ENCODE results near the gene LCORL. TPM values are rescaled to one million over a fixed set of nuclear protein-coding genes. Genes with fewer than 3 reads are reported as not detected.
"Not testable (repeated sequence)": the region's sequence is repeated elsewhere in the genome, so short reads cannot be mapped to it uniquely, and the experiment has no call there.

Gene LCORL
- total and polyA plus RNA-seq, 11 donors: 1.3 to 12.1 (median 5.8) TPM

DNA sequence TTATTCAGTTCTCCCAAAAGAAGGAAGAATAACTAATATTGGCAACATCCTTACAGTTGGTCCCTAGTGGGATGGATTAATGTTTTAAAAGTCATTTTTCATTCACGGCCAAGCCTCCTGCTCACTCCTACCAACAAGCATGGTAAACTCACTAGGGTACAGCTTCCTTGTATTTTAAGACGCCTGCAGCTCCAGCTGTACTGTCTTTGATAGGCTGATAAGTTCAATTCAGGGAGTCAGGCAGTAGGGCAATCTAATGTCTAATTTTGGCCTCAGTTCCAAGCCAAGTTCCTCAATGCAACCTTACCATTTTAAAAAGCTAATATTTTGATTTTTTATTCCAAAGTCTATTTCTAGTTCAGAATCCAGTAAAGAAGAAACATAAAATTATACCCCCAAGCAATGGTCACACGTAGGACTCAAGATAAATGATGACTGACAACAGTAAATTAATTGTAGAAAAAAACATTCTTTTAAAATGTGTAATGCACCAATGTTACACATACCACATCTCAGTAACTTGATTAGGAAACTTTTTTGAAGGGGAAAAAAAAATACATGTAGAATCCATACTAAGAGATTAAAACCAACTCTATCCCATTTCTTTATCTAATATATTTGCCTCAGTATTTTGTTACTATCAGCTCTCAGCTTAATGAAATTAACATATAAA lies 9.3 kb downstream of the LCORL start:
- no peak for TF ChIP-seq POLR2A (IDR thresholded peaks at IDR 0.05)
- TF ChIP-seq, protein P1, sequence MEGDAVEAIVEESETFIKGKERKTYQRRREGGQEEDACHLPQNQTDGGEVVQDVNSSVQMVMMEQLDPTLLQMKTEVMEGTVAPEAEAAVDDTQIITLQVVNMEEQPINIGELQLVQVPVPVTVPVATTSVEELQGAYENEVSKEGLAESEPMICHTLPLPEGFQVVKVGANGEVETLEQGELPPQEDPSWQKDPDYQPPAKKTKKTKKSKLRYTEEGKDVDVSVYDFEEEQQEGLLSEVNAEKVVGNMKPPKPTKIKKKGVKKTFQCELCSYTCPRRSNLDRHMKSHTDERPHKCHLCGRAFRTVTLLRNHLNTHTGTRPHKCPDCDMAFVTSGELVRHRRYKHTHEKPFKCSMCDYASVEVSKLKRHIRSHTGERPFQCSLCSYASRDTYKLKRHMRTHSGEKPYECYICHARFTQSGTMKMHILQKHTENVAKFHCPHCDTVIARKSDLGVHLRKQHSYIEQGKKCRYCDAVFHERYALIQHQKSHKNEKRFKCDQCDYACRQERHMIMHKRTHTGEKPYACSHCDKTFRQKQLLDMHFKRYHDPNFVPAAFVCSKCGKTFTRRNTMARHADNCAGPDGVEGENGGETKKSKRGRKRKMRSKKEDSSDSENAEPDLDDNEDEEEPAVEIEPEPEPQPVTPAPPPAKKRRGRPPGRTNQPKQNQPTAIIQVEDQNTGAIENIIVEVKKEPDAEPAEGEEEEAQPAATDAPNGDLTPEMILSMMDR (IDR thresholded peaks at IDR 0.05): no peak
- H3K27ac ChIP-seq: no peak overlapping the region
- H3K9me3 ChIP-seq: no peaks in the 10 kb centered on the region
- H3K4me1 ChIP-seq: peaks cover 0 to 27% (median 18%) of the 10 kb centered on the region in 12 donors
- H3K36me3 ChIP-seq: no peaks in the 10 kb centered on the region
- intact Hi-C loops (cut with DNase I): no loop called here
- no peak for DNase-seq
- no peak overlapping the region for H3K4me3 ChIP-seq
- no peak for ATAC-seq
- WGBS, 4 donors: 30 to 38% (median 37%) methylated on average over 3 of the region's 3 CpGs
- no peaks in the 10 kb centered on the region for H3K27me3 ChIP-seq

DNA sequence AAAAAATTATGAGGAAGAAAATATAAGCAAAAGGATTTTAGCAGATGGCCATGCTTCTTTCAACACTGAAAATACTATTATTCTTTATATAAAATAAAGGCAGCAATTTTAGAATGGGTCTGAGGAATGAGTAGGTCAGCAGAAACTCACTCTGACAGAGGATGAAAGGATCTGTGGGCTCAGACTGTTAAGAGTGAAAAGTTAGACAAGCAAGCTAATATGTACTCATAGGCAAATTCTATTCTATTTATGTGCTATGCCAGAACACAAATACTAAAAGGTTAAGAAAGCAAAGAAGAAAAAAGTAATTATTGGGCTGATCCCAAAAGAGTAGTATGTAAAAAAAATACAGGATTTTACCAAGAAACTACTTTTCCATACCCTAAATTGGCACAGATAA lies 13.9 kb downstream of the LCORL start:
- Histone ChIP-seq H3K27ac (no peak overlapping the region), H3K4me3 (no peak overlapping the region), H3K27me3 (no peaks in the 10 kb centered on the region), H3K36me3 (no peaks in the 10 kb centered on the region), H3K9me3 (no peaks in the 10 kb centered on the region), H3K4me1 (peaks cover 0 to 24% (median 12%) of the 10 kb centered on the region in 12 donors)
- intact Hi-C loops (cut with DNase I): no loop called here
- ATAC-seq (no peak), DNase-seq (no peak)
- TF ChIP-seq POLR2A (IDR thresholded peaks at IDR 0.05): no peak
- TF ChIP-seq, protein P1 (IDR thresholded peaks at IDR 0.05): no peak

DNA sequence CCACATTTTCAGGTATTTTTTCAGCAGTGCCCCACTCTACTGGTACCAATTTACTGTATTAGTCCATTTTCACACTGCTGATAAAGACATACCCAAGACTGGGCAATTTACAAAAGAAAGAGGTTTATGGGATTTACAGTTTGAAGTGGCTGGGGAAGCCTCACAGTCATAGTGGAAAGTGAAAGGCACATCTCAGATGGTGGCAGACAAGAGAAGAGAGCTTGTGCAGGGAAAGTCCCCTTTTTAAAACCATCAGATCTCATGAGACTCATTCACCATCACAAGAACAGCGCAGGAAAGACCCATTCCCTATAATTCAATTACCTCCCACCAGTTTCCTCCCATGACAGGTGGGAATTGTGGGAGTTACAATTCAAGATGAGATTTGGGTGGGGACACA lies 15.1 kb downstream of the LCORL start:
- peaks cover 0 to 13% (median under 1%) of the 10 kb centered on the region in 12 donors for H3K4me1 ChIP-seq
- H3K27ac ChIP-seq; DNase-seq; intact Hi-C loops (cut with DNase I); H3K36me3 ChIP-seq; H3K27me3 ChIP-seq; ATAC-seq; H3K9me3 ChIP-seq; H3K4me3 ChIP-seq: not testable (repeated sequence)
- 88 to 100% (median 92%) methylated on average over 1 of the region's 1 CpG for WGBS, 4 donors

- 88 to 93% (median 91%) methylated on average over 5 of the region's 5 CpGs for WGBS, 4 donors
- ATAC-seq (no peak), DNase-seq (no peak)
- H3K27ac ChIP-seq: no peak overlapping the region
- no peaks in the 10 kb centered on the region for H3K27me3 ChIP-seq
- H3K36me3 ChIP-seq: no peaks in the 10 kb centered on the region
- no peaks in the 10 kb centered on the region for H3K4me1 ChIP-seq
- intact Hi-C loops (cut with DNase I): no loop called here
- no peaks in the 10 kb centered on the region for H3K9me3 ChIP-seq
- TF ChIP-seq, protein P1 (IDR thresholded peaks at IDR 0.05): no peak
- H3K4me3 ChIP-seq: no peak overlapping the region
Measured at GRCh38 chr4:17997129-17997528, 24.4 kb downstream of the LCORL start.

- intact Hi-C loops (cut with DNase I): no loop called here
- no peaks in the 10 kb centered on the region for H3K36me3 ChIP-seq
Measured at GRCh38 chr4:17995165-17995564, 26.4 kb downstream of the LCORL start.

More at GRCh38 chr4:17995165-17995564, 26.4 kb downstream of the LCORL start:
- Histone ChIP-seq H3K9me3 (no peaks in the 10 kb centered on the region), H3K27ac (no peak overlapping the region), H3K27me3 (no peaks in the 10 kb centered on the region), H3K4me3 (no peak overlapping the region), H3K4me1 (no peaks in the 10 kb centered on the region)
- 70 to 96% (median 84%) methylated on average over 2 of the region's 2 CpGs for whole genome bisulfite sequencing, 4 donors
- DNase-seq: no peak
- TF ChIP-seq, protein P1 (IDR thresholded peaks at IDR 0.05): no peak
- no peak for TF ChIP-seq POLR2A (IDR thresholded peaks at IDR 0.05)
- no peak for ATAC-seq

All from heart left ventricle (tissue), 16 donors.